Mammary epithelial cell (primary cell): ENCODE results near the gene DNAJB14.

Experiments
- CTCF ChIP-seq, 2 donors: IDR thresholded peaks in 1 of 2; conservative IDR thresholded peaks in 1 of 2; 2 replicates each; pipeline ENCODE4 v1.5.1; 2011 to 2012; ENCODE audit warnings: inconsistent platforms in 2 of 2, low read length in 2 of 2, mild to moderate bottlenecking in 2 of 2, control low read depth in 1 of 2, low read depth in 1 of 2; ENCODE audit not compliant: insufficient read depth in 1 of 2; ENCODE audit errors: extremely low read depth in 1 of 2
- EZH2 ChIP-seq: IDR thresholded peaks from 2 replicates; pipeline ENCODE4 v1.6.1; 2012; ENCODE audit warnings: low read length, inconsistent platforms, borderline replicate concordance

DNA sequence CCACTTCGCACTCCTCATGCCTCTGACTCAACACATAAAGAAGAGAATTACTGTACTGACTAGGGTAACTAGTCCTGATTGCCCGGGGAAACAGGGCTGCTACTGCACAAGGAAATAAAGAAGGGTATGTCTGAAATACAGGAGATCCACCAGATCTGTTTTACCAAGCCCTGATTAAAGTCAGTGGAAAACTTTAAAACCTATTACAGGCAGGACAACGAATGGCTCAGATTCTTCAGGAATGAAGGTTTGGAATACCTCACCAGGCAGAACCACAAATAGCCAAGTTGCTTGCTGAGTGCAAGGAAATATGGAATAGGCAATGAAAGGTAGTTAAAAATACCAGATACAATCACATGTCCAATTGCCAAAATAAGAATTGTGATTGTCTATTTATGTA lies 69.5 kb downstream of the DNAJB14 start:
- TF ChIP-seq CTCF (conservative IDR thresholded peaks at IDR 0.05 in 1 of 2, IDR thresholded peaks at IDR 0.05 in 1 of 2; ENCODE audit: extremely low read depth in 1 of 2, insufficient read depth in 1 of 2, low read depth in 1 of 2, low read length in 2 of 2) (no peak), EZH2 (no peak)
